ENCODE measurements around the gene DGKD.
"Not testable (repeated sequence)": the region's sequence is repeated elsewhere in the genome, so short reads cannot be mapped to it uniquely, and the experiment has no call there.

The DGKD gene

DNA sequence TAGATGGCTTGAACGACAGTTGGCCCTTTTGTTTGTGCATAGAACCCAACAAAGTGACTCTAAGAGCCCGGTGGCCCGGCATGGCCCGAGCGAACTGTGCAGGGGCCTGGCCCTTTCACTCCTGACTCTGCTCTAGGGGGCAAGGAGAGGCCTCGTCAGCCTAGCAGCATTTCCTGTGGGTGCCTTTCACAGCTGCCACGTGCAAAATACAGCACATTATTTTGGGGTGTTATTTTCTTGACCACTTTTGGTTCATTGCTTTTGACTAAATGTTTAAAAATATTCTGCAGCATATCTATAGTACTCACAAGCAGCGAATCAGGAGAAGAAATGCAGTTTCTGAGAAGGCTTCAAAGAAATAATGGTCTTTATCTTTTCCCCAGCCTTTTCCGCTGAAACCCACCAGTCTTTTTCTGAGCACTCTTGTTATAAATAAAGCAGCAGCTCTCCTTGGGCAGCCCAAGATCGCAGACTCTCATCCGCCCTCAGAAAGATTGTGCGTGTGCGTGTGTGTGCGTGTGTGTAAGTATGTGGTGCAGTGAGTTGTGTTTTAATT lies 31.3 kb downstream of the DGKD start:
- DNase-seq (ENCODE audit: low read depth in 1 of 2, low spot score in 1 of 2), result no peak

- no peak for DNase-seq (ENCODE audit: low read depth in 1 of 2, low spot score in 1 of 2)
Observed at GRCh38 chr2:233386382-233387041, 32.2 kb downstream of the DGKD start.

DNA sequence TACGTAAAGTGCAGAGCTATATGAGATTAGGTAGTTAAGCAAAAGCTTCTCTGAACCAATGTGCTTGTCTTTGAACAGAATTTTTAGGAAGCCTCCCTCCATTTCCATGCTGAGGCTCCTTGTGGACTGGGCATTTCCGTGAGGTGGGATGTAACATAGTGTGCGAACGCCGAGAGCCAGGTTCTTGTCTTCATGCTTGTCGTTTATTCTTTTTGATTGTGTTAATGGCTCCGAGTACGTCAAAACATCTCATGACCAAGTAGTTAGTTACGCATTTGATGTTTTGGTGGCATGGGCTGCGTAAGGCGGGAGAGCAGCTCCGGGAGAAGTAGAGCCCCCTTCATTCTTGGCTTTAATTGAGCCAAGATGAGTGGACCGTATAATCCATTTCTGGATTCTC lies 32.9 kb downstream of the DGKD start:
- no peak for DNase-seq (ENCODE audit: low read depth in 1 of 2, low spot score in 1 of 2)

DNA sequence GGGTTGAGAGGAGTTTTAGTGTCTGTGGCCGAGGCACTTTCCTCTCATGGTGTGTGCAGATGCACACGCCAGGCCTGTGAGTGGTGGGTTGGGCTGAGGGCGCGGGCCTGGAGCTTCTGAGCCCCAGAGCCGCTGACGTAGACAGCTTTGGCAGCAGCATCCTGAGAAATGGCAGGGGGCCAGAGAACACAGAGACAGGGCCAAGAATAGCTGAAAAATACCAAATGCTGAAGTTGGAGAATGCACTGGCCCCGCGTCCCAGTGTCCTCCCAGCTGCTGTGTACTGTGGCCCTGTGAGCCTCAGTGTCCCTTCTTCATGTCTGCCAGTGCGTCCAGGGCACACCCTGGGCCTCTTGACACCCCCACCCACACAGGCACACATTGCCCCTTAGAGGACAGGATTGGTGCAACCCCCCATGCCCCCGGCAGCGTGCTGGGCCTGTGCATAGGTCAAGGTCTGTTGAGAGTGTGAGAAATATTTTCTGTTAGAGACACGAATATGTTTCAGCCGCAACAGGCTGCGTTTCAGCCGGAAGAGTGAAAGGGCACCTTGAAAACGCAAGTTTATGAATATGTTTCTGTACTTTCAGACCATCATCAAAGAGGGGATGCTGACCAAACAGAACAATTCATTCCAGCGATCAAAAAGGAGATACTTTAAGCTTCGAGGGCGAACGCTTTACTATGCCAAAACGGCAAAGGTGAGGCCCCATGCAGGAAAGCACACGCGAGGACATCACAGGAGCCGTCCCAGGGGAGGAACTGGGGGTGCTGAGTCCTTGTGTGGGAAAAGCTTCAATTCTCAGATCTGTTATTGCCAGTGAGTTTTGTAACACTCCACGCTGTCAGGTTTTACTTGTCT lies 33.6 kb downstream of the DGKD start:
- no peak for DNase-seq (ENCODE audit: low read depth in 1 of 2, low spot score in 1 of 2)

DNA sequence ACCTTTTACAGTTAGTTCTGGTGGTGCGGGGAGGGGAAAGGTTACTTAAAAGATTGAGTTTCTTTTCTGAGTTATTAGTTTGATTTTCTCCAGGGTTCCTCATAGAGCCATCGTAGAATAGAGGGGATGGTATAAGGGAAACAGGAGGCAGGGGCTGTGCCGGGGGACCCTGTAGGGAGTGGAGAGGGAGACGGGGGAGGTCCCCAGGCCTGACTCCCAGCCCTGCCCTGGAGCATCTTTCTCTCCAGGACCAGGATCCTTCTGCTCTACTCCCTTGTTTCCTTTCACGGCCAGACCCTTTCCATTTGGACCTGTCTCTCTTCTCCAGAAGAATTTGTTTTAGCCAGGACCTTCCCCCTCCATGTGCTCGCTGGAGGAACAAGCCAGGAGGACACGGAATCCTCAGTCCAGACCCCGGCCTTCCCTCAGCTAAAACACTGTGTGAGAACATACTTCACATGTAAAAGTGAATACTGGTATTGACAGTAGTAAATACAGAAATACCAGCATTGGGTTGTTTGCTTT lies 35.4 kb downstream of the DGKD start:
- DNase-seq (ENCODE audit: low read depth in 1 of 2, low spot score in 1 of 2), result no peak

GRCh38 chr2:233395687-233396086 lies 41.4 kb downstream of the DGKD start:
- no peak for DNase-seq (ENCODE audit: low read depth in 1 of 2, low spot score in 1 of 2)

DNA sequence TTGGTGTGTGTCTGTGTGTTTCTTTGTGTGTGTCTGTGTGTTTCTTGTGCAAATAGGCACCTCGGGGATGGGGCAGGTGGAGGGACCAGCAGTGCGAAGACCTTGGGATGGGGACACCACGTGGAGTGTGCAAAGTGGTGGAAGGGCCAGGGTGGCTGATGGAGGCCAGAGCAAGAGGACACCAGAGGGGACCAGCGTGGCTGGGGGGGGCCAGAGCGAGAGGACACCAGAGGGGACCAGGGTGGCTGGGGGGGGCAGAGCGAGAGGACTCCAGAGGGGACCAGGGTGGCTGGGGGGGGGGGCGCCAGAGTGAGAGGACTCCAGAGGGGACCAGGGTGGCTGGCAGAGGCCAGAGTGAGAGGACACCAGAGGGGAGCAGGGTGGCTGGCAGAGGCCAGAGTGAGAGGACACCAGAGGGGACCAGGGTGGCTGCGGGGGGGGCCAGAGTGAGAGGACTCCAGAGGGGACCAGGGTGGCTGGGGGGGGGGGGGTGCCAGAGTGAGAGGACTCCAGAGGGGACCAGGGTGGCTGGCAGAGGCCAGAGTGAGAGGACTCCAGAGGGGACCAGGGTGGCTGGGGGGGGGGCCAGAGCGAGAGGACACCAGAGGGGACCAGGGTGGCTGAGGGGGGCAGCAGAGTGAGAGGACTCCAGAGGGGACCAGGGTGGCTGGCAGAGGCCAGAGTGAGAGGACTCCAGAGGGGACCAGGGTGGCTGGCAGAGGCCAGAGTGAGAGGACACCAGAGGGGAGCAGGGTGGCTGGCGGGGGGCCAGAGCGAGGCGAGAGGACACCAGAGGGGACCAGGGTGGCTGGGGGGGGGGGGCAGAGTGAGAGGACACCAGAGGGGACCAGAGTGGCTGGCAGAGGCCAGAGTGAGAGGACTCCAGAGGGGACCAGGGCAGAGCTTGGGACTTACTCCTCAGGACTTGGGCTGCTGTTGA lies 42.7 kb downstream of the DGKD start:
- not testable (repeated sequence) for DNase-seq (ENCODE audit: low read depth in 1 of 2, low spot score in 1 of 2)

- no peak for DNase-seq (ENCODE audit: low read depth in 1 of 2, low spot score in 1 of 2)
Observed at GRCh38 chr2:233399306-233400225, 45.3 kb downstream of the DGKD start.

DNA sequence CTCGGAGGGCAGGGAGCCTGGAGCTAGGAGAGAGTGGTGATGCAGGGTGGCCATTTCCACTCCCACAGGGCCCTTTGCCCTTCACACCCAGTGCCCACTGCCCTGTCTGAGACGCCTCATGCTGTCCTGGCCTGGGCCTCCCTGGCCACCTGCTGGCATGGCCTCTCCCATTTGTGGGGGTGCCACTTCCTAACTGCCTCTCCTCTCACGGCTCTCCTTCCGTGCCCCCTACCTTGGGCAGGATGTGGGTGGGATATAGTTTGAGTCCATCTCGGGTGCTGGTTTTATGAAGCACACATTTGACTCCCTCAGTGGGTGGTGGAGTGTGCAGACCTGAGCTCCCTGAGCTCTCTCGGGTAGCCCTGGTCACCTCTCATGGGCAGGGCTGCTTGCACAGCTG lies 46.0 kb downstream of the DGKD start:
- DNase-seq (ENCODE audit: low read depth in 1 of 2, low spot score in 1 of 2), result no peak

- no peak for DNase-seq (ENCODE audit: low read depth in 1 of 2, low spot score in 1 of 2)
Observed at GRCh38 chr2:233400961-233401360, 46.7 kb downstream of the DGKD start.

DNA sequence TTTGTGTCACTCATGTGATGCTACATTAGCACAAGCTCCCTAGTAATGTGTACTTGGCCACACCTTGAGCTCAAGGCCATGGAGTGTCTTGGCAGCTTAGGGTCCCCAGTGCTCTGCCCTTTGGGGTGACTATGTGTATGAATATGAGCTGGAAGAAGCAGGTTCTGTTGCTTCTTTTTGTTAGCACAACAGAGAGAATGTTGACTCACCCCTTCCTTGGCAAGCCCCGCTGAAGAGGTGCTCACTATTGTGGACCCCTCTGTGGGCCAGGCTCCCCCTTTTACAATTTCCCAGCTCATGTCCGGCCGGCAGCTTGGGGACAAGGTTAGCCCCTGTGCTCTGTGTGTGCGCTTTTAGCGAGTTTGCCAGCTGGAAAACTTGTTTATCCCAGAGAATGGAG lies 48.1 kb downstream of the DGKD start:
- no peak for DNase-seq (ENCODE audit: low read depth in 1 of 2, low spot score in 1 of 2)

DNA sequence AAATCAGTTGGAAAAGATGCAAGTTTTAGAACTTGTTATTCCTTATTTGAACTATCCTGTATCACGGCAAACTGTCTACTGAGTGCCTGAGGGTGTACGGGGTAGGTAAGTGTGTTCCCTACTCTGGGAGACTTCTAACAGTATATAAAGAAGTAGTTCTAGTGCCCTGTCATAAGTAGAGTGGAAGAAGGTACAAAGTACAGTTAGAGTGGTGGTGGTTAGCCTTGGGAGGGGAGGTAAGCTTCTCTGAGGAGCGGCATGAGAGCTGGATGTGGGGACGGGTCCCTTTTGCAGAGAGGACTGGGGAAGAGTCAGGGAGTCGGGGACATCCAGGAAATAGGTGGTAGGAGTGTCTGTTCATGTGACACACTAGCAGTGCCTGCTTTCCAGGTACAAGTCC lies 48.5 kb downstream of the DGKD start:
- DNase-seq (ENCODE audit: low read depth in 1 of 2, low spot score in 1 of 2), result no peak

DNA sequence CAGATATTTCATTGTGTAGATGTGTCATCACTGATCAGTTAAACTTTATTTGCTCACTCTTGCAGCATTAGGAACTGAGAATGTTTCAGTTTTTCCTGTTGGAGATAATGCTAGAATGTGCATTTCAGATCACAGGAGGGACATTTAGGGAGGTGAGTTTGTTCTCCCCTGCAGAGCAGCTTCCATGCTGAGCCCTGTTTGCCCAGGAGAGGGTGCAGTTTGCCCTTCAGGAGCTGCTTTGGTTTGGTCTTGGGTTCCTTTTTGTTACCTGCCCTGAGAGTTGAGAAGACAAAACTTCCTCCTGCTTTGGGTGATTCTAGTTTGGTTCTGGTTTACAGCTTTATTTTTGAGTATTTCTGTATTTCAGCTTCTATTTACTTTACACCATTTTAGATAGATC lies 49.9 kb downstream of the DGKD start:
- peak in 1 of 2 donors; percentile 42 for DNase-seq (ENCODE audit: low read depth in 1 of 2, low spot score in 1 of 2)

- DNase-seq (ENCODE audit: low read depth in 1 of 2, low spot score in 1 of 2), result no peak
Observed at GRCh38 chr2:233406865-233407264, 52.6 kb downstream of the DGKD start.

GRCh38 chr2:233407771-233408181 lies 53.5 kb downstream of the DGKD start:
- no peak for DNase-seq (ENCODE audit: low read depth in 1 of 2, low spot score in 1 of 2)

GRCh38 chr2:233408366-233409285 lies 54.3 kb downstream of the DGKD start:
- no peak for DNase-seq (ENCODE audit: low read depth in 1 of 2, low spot score in 1 of 2)

GRCh38 chr2:233409286-233409991 lies 55.1 kb downstream of the DGKD start:
- DNase-seq (ENCODE audit: low read depth in 1 of 2, low spot score in 1 of 2), result no peak

- no peak for DNase-seq (ENCODE audit: low read depth in 1 of 2, low spot score in 1 of 2)
Observed at GRCh38 chr2:233410196-233410760, 56.0 kb downstream of the DGKD start.

Data from activated CD4-positive, alpha-beta T cell treated with anti-CD3 and anti-CD28 coated beads, Interleukin-2, amount 50 U/mL, for 24 hours (primary cell).